Vagina (tissue), 2 donors: ENCODE results near the gene UPK2.

Source experiments
- CTCF ChIP-seq, 3 experiments: fragments of 450-650 bp in 2 of 3; fragments of 200-600 bp in 1 of 3; sonication (generic) in 1 of 3; IDR thresholded peaks; one replicate each; pipeline ENCODE4 v1.5.1; 2017 to 2019; ENCODE audit warnings: antibody characterized with exemption in 3 of 3, mild to moderate bottlenecking in 2 of 3, moderate library complexity in 2 of 3
- POLR2A ChIP-seq, 2 donors: fragments of 450-650 bp; IDR thresholded peaks; one replicate each; pipeline ENCODE4 v1.6.1; 2017; ENCODE audit warnings: antibody characterized with exemption in 2 of 2, mild to moderate bottlenecking in 2 of 2, moderate library complexity in 2 of 2
- POLR2AphosphoS5 ChIP-seq, 2 donors: sonication (generic); formaldehyde crosslinking; IDR thresholded peaks; one replicate each; pipeline ENCODE4 v1.9.0; 2017; ENCODE audit warnings: antibody characterized with exemption in 2 of 2, mild to moderate bottlenecking in 2 of 2, low read depth in 1 of 2; ENCODE audit not compliant: insufficient read depth in 1 of 2

GRCh38 chr11:118998388-118998717 lies 42.3 kb downstream of the UPK2 start:
- TF ChIP-seq POLR2AphosphoS5 (IDR thresholded peaks at IDR 0.05; ENCODE audit: insufficient read depth in 1 of 2, low read depth in 1 of 2), result no peak
- TF ChIP-seq CTCF (IDR thresholded peaks at IDR 0.05), result no peak
- TF ChIP-seq POLR2A (IDR thresholded peaks at IDR 0.05), result no peak
